K562 (cell line): ENCODE results near the gene IRF9. TPM values are rescaled to one million over a fixed set of nuclear protein-coding genes. Genes with fewer than 3 reads are reported as not detected.

ENCODE experiments used
- CC2D1A ChIP-seq: fragments of 450-650 bp; IDR thresholded peaks from 2 replicates; pipeline ENCODE4 v1.6.1; 2017; ENCODE audit warnings: mild to moderate bottlenecking
- CHD2 ChIP-seq: IDR thresholded peaks from 2 replicates; pipeline ENCODE4 v1.6.1; 2011; ENCODE audit warnings: low read depth, low read length
- E2F8 ChIP-seq: fragments of 450-650 bp; IDR thresholded peaks from 2 replicates; pipeline ENCODE4 v1.7.1; 2018; ENCODE audit warnings: mild to moderate bottlenecking, low read depth; ENCODE audit not compliant: partially characterized antibody
- EZH2 ChIP-seq: IDR thresholded peaks from 2 replicates; pipeline ENCODE4 v1.6.1; 2012; ENCODE audit warnings: low read depth, mild to moderate bottlenecking, inconsistent platforms, low read length, borderline replicate concordance
- FIP1L1 ChIP-seq: fragments of 200-400 bp; formaldehyde crosslinking; IDR thresholded peaks from 2 replicates; pipeline ENCODE4 v1.6.1; 2018; ENCODE audit warnings: mild to moderate bottlenecking, low read depth, low read length; ENCODE audit not compliant: poor library complexity, severe bottlenecking
- HBP1 ChIP-seq: fragments of 450-650 bp; formaldehyde crosslinking; IDR thresholded peaks from 2 replicates; pipeline ENCODE4 v1.4.0; 2022; ENCODE audit warnings: missing genetic modification characterization
- HDAC2 ChIP-seq: fragments of 450-650 bp; IDR thresholded peaks from 2 replicates; pipeline ENCODE4 v1.6.1; 2016; ENCODE audit warnings: mild to moderate bottlenecking
- HNRNPL ChIP-seq: fragments of 200-400 bp; formaldehyde crosslinking; IDR thresholded peaks from 2 replicates; pipeline ENCODE4 v1.6.1; 2017; ENCODE audit warnings: low read depth, mild to moderate bottlenecking, low read length
- HSF4 ChIP-seq: fragments of 250-450 bp; sonication (Bioruptor Pico); IDR thresholded peaks from 2 replicates; pipeline ENCODE4 v2.1.2; 2022; ENCODE audit warnings: mild to moderate bottlenecking, moderate library complexity, borderline replicate concordance
- LCOR ChIP-seq: sonication (generic); formaldehyde crosslinking; IDR thresholded peaks from 2 replicates; pipeline ENCODE4 v1.8.0; 2022; ENCODE audit warnings: mild to moderate bottlenecking, missing genetic modification reagents
- NBN ChIP-seq: fragments of 450-650 bp; IDR thresholded peaks from 2 replicates; pipeline ENCODE4 v1.6.1; 2016; ENCODE audit warnings: low read depth, mild to moderate bottlenecking
- RBFOX2 ChIP-seq: fragments of 200-400 bp; formaldehyde crosslinking; IDR thresholded peaks from 2 replicates; pipeline ENCODE4 v1.6.1; 2017; ENCODE audit warnings: low read depth, mild to moderate bottlenecking, low read length, moderate library complexity
- RNF2 ChIP-seq: sonication (generic); IDR thresholded peaks from 2 replicates; pipeline ENCODE4 v1.6.1; 2016
- ZBTB26 ChIP-seq: fragments of 450-650 bp; formaldehyde crosslinking; IDR thresholded peaks from 2 replicates; pipeline ENCODE4 v1.4.0; 2022; ENCODE audit warnings: missing genetic modification characterization
- ZNF274 ChIP-seq: IDR thresholded peaks from 2 replicates; pipeline ENCODE4 v1.6.1; 2011; ENCODE audit warnings: low read depth, mild to moderate bottlenecking, low read length, moderate library complexity, borderline replicate concordance
- ZNF282 ChIP-seq: sonication (generic); formaldehyde crosslinking; IDR thresholded peaks from 2 replicates; pipeline ENCODE4 v1.8.1; 2023; ENCODE audit warnings: missing genetic modification reagents
- ZNF586 ChIP-seq: fragments of 450-650 bp; formaldehyde crosslinking; conservative IDR thresholded peaks from 2 replicates; pipeline ENCODE4 v1.4.0; 2020; ENCODE audit warnings: mild to moderate bottlenecking, moderate library complexity
- polyA plus RNA-seq, 8 experiments: library from polyadenylated mRNA; depleted of rRNA in 4 of 8; stranded (reverse) in 5 of 8; unstranded in 3 of 8; fragments of >200 nt; fragmentation: Nextera tagmentation in 2 of 8; fragmentation: Illumina TruSeq in 1 of 8; extraction: Ambion mirVana in 2 of 8; extraction: Trizol in 1 of 8; gene quantifications; 2 replicates each; pipeline versions ENCODE4 v1.2.1 to v1.2.3, GENCODE V29; 2011 to 2014; ENCODE audit warnings: inconsistent platforms in 1 of 8, missing spikeins in 1 of 8
- total RNA-seq, 7 experiments: library from RNA; depleted of rRNA in 6 of 7; stranded (reverse); fragments of >200 nt in 6 of 7; fragmentation: Illumina TruSeq in 2 of 7; extraction: Trizol in 2 of 7; gene quantifications; 2 replicates each; pipeline versions ENCODE4 v1.2.1 to v1.2.3, GENCODE V29; 2011 to 2021; ENCODE audit warnings: low replicate concordance in 1 of 7
- TF ChIP-seq, protein P1 (sequence below): fragments of 150-350 bp; IDR thresholded peaks from 2 replicates; pipeline ENCODE4 v1.6.1; 2014; ENCODE audit warnings: low read depth, mild to moderate bottlenecking, low read length, borderline replicate concordance

The IRF9 gene
- total and polyA plus RNA-seq, 9 of the 15 experiments (the other 6 are each of a cell fraction or from before 2014, with no cell fraction given), result 0.79 to 14.8 (median 6.1) TPM

GRCh38 chr14:24188251-24189058 lies 27.4 kb downstream of the IRF9 start, which contains the start of gene IPO4 (continued):
- TF ChIP-seq, protein P1, sequence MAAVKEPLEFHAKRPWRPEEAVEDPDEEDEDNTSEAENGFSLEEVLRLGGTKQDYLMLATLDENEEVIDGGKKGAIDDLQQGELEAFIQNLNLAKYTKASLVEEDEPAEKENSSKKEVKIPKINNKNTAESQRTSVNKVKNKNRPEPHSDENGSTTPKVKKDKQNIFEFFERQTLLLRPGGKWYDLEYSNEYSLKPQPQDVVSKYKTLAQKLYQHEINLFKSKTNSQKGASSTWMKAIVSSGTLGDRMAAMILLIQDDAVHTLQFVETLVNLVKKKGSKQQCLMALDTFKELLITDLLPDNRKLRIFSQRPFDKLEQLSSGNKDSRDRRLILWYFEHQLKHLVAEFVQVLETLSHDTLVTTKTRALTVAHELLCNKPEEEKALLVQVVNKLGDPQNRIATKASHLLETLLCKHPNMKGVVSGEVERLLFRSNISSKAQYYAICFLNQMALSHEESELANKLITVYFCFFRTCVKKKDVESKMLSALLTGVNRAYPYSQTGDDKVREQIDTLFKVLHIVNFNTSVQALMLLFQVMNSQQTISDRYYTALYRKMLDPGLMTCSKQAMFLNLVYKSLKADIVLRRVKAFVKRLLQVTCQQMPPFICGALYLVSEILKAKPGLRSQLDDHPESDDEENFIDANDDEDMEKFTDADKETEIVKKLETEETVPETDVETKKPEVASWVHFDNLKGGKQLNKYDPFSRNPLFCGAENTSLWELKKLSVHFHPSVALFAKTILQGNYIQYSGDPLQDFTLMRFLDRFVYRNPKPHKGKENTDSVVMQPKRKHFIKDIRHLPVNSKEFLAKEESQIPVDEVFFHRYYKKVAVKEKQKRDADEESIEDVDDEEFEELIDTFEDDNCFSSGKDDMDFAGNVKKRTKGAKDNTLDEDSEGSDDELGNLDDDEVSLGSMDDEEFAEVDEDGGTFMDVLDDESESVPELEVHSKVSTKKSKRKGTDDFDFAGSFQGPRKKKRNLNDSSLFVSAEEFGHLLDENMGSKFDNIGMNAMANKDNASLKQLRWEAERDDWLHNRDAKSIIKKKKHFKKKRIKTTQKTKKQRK, result no peak
- peak; percentile 29 for TF ChIP-seq FIP1L1
- TF ChIP-seq HNRNPL, result no peak
- no peak for TF ChIP-seq EZH2
- TF ChIP-seq NBN, result no peak
- no peak for TF ChIP-seq CC2D1A
- TF ChIP-seq CHD2, result peak; percentile 57
- TF ChIP-seq LCOR (CRISPR knock-in tag), result no peak
- TF ChIP-seq ZNF282, result no peak
- TF ChIP-seq ZBTB26, result no peak
- no peak for TF ChIP-seq HSF4
- TF ChIP-seq ZNF274, result no peak
- peak; percentile 93 for TF ChIP-seq HDAC2
- peak; percentile 91 for TF ChIP-seq RBFOX2
- TF ChIP-seq ZNF586 (CRISPR knock-in tag), result no peak
- TF ChIP-seq E2F8, result peak; percentile 85
- TF ChIP-seq RNF2, result peak; percentile 62; the same call in 1 of the 2 replicates
- TF ChIP-seq HBP1, result no peak
